ENCODE results near the gene MTIF2.
"Not testable (repeated sequence)": the region's sequence is repeated elsewhere in the genome, so short reads cannot be mapped to it uniquely, and the experiment has no call there.

MTIF2 gene

DNA sequence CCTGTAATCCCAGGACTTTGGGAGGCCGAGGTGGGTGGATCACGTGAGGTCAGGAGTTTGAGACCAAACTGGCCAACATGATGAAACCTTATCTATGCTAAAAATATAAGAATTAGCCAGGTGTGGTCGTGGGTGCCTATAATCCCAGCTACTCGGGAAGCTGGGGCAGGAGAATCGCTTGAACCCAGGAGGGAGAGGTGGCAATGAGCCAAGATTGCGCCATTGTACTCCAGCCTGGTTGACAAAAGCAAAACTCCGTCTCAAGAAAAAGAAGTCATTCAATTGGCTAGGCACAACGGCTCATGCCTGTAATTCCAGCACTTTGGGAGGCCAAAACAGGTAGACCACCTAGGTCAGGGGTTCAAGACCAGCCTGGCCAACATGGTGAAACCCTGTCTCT is 27.4 kb downstream of the MTIF2 start:
- DNase-seq = not testable (repeated sequence)

- DNase-seq = peak in 1 of 2 experiments; percentile 37
These were observed 29.3 kb downstream of the MTIF2 start for GRCh38 chr2:55239656-55240222.

- DNase-seq = no peak
These were observed 32.0 kb downstream of the MTIF2 start for GRCh38 chr2:55236992-55237543.

GRCh38 chr2:55235724-55236538 is 33.1 kb downstream of the MTIF2 start:
- no peak for DNase-seq

DNA sequence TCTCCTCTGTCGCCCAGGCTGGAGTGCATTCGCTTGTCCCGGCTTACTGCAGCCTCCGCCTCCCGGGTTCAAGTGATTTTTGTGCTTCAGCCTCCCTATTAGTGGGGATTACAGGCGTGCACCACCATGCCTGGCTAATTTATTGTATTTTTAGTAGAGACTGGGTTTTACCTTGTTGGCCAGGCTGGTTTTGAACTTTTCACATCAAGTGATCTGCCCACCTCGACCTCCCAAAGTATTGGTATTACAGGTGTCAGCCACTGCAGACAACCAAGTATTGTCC is 35.4 kb downstream of the MTIF2 start:
- DNase-seq = no peak

DNA sequence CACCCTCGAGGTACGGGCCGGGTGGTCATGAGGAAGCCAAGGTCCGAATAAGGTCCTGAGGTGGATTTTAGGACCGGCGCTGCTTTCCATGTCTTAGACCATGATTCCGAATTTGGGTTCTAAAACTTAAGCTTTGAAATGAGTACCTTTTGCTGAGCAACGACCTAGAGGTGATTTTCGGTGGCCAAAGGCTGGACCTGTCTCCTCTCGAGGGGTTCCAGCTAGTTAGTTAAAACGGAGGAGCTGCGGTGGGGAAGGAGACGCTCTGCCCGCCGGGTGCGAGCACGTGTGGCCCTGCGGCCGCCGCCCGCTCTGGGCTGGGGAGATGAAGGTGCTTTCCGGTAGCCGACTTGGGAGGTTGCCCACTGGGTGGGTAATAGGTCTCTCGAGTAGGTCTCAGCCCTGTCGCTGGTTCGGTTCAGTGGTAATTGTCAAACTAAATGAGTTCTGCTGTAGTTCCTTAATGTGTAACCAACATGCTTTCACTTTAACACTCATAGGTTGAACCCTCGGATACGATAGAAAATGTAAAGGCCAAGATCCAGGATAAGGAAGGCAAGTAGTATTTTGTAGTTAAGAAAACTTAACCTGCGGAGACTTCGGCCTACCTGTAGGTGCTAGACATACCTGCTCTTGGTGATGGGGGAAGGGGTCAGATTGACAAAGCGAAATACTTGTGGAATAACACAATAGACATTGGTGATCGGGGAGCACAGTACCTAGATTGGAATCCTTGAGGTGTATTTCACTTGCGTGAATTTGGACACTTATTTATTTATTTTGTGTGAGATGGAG is 36.0 kb downstream of the MTIF2 start:
- DNase-seq = peak in 1 of 2 experiments; percentile 20

DNA sequence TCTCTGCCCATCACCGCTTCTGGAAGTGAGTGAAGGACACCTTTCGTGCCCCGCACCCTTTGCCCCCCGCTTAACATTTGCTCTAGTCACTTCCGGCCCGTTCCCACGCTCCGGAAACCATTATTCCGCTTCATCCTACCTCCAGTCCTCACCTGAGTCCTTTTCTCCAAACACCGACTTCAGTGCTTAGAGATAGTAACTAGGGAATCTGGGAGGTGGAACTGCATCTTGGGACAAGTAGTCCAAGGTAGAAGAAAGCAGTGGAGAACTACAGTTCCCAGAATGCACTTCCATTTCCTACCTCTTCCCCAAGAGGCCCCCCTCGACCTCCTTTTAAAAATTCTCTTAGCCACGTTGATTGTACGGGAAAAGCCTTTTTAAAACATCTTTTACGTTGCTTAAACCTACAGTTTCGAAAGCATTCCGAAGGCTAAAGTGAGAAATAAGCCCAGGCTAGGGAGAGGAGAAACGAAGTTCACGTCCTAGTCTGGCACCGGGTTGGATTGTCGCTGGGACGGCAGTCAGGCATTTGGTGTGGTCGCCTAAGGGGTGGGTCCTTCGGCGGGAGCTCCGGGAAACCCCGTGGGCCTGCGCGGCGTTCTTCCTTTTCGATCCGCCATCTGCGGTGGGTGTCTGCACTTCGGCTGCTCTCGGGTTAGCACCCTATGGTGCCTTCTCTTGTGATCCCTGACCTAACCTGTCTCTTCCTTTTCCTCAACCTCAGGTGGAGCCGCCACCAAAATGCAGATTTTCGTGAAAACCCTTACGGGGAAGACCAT is 36.8 kb downstream of the MTIF2 start, which contains the start of the genes CLHC1 and RPS27A:
TSS of gene CLHC1 (minus strand) at position 210 of the 779 bp plus-strand sequence. CDS start 9,882 bp downstream, outside the sequence.
TSS of gene RPS27A (plus strand) at position 605 of the 779 bp plus-strand sequence. CDS start at position 742, 137 bp downstream.
- DNase-seq = peak; percentile 99 to 100

GRCh38 chr2:55231546-55232083 is 37.4 kb downstream of the MTIF2 start:
- peak in 1 of 2 experiments; percentile 77 for DNase-seq

- DNase-seq = no peak
These were observed 38.5 kb downstream of the MTIF2 start for GRCh38 chr2:55230551-55230950.

DNA sequence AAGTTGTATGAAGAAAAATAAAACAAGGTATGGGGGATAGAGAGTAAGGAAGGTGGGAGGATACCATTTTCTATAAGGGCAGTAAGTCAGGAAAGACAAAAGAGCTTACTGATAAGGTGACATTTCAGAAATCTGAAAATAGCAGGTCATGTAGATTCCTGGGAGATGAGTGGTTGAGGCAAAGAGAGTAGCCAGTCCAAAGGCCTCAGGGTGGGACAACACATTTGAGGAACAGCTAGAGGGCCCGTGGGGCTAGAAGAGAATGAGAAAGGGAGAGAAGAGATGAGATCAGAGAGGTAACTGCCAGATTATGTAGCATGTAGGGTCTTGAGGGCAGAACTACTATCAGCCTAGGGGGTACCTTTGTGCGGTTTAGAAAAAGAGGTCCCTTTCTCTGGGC is 39.8 kb downstream of the MTIF2 start:
- DNase-seq = no peak

GRCh38 chr2:55228226-55228563 is 40.8 kb downstream of the MTIF2 start:
- no peak for DNase-seq

DNA sequence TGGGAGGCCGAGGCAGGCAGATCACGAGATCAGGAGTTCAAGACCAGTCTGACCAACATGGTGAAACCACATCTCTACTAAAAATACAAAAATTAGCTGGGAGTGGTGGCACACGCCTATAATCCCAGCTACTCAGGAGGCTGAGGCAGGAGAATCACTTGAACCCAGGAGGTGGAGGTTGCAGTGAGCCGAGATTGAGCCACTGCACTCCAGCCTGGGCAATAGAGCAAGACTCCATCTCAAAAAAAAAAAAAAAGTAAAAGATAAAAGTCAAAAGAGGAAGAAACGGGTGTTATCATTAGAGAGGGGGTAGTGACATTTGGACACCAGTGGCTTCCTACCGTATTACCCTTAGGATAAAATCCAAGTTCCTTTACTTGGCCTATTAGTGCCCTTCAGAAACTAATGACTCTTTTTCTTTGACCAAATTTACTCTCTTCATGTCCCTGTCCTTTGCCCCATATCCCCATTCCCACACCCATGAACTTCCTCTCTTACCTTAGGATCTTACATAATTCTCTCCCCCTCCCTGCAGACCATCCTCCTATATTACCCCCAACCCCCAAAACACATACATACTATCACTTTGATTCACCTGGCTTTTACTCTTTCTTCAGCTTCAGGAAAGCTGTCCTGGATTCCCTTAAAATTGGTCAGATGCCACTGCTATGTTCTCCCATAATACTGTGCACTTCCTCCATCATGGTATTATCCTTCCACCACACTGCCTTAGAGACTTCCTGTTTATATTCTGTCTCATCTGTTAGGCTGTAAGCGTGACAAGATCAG is 41.4 kb downstream of the MTIF2 start:
- not testable (repeated sequence) for DNase-seq

DNA sequence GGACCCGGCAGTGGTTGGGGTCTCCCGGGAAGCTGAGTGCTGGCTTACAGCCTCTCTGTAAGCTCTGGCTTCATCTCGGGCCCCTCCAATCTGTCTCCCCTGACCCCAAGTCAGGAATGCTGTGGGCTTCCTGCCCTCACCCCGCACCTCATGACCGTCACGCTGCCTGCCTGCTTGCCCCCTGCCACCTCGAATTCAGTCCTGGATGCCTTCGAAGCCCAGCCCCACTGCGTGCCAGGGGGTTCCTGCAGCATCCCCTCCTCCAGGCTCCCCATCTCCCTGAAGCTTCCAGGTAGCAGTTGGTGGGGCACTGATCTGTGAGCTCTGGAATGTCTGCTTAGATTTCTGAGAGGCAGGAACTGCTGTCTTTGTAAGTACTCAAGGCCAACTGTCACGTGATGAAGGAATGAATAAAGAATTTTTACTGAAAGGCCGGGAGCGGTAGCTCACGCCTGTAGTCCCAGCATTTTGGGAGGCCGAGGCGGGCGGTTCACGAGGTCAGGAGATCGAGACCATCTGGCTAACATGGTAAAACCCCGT is 43.5 kb downstream of the MTIF2 start:
- no peak for DNase-seq

- DNase-seq = no peak
These were observed 44.2 kb downstream of the MTIF2 start for GRCh38 chr2:55224761-55225261.

DNA sequence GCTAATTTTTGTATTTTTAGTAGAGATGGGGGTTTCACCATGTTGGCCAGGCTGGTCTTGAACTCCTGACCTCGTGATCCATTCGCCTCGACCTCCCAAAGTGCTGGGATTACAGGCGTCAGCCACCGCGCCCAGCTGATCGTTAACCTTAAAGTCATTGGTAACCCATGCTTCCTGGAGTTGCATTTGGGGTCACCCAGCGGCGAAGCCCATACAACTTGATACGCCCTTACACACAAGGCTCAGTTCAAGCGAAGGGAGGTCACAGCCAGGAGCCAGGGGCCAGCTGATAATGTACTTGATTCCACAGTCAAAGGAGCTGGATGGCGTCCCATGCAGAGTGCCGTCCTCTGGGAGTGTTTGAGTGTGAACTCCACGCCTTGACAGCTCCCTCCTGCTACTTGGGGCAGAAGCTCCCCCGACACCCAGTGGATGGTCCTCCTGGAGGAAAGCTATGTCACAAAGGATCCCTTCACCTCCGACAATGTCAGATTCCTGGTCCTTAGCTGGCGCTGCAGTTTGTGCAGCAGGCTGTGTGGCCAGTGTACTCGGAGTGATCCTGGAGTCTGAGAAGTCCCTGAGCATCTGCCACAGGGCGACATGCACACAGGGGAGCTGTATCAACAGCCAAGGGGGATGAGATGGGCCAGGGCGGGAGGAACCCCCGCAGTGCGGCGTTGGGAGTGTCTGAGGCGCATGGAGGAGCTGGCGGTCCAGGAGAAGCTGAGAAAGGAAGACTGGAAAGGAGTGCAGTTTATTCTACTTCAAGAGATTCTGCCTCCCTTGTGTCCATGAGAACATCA is 44.9 kb downstream of the MTIF2 start:
- no peak for DNase-seq

DNA sequence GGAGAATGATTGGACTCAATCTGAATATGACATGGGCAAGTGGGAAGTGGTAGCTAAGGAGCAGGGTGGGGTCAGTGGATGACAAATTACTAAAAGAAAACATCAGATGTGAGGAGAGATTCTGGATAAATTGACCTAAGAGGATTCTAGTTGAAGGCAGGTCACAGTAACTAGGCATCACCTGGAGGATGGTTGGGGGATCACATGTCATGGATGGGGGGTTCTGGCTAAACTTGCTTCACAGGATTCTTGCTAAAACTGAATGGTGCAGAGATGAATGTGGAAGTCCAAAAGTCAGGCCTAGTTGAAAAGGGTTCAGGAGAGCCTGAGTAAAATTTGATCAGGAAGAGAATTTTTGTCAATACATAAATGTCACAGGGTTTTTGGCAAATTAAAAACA is 55.2 kb downstream of the MTIF2 start:
- DNase-seq = no peak

DNA sequence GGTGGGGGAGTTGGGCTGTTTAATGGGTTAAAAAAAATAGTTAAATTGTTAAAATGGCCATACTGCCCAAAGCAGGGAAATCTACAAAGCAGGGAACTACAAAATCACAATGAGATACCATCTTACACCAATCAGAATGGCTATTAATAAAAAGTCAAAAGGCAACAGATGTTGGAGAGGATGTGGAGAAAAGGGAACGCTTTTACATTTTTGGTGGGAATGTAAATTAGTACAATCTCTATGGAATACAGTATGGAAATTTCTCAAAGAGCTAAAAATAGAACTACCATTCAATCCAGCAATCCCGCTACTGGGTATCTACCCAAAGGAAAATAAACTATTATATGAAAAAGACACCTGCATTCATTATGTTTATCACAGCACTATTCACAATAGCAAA is 64.1 kb downstream of the MTIF2 start:
- DNase-seq = no peak

GRCh38 chr2:55204536-55204935 is 64.5 kb downstream of the MTIF2 start:
- DNase-seq = no peak

DNA sequence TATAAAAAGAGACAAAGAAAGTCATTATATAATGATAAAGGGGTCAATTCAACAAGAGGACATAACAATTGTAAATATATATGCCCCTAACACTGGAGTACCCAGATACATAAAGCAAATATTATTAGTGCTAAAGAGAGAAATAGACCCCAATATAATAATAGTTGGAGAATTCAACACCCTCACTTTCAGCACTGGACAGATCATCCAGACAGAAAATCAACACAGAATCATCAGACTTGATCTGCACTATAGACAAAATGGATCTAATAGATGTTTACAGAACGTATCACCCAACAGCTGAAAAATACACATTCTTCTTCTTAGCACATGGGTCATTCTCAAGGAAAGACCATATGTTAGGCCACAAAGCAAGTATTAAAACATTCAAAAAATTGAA is 68.6 kb downstream of the MTIF2 start:
- DNase-seq = no peak

DNA sequence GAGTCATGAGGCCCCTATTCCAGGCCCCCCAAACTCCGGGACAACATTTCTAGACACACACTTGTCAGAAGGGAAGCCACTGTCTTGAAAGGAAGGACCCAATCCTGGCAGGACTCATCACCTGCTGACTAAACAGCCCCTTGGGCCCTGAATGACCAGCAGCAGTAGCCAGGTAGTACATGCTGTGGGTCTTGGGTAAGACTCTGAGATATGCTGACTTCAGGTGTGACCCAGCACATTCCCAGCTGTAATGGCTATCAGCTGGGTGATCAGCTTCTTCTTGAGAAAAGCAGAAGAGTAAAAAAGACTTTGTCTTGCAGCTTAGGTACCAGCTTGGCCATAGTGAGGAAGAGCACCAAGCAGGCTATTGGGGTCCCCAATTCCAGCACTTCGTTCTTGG is 72.5 kb downstream of the MTIF2 start:
- DNase-seq = no peak

Data from SHP77 (cell line).